ENCODE data around the gene CSNK1G2. TPM values are rescaled to one million over a fixed set of nuclear protein-coding genes. Genes with fewer than 3 reads are reported as not detected.
A peak's percentile ranks its signal among the peaks of the same experiment; 100 is the strongest.

The CSNK1G2 gene
- total RNA-seq, 1 donor from 2014 or later, result 58.4 TPM

GRCh38 chr19:2016041-2016807 is 75.3 kb downstream of the CSNK1G2 start:
- TF ChIP-seq CTCF (IDR thresholded peaks at IDR 0.05; ENCODE audit: insufficient read depth, low read length, severe bottlenecking), result no peak
- H3K36me3 ChIP-seq (ENCODE audit: control insufficient read depth, insufficient read depth, low read length), result peaks cover 4% of the 10 kb centered on the region
- peak overlapping the region; percentile 36 for H3K4me3 ChIP-seq (ENCODE audit: low read depth, low read length)
- DNase-seq (ENCODE audit: low read depth) (peak; percentile 57), FAIRE-seq (no peak)
- no peaks in the 10 kb centered on the region for H3K27me3 ChIP-seq (ENCODE audit: control insufficient read depth, insufficient read depth, low read length)

- FAIRE-seq (no peak), DNase-seq (ENCODE audit: low read depth) (no peak)
- Histone ChIP-seq H3K4me3 (ENCODE audit: low read depth, low read length) (no peak overlapping the region), H3K36me3 (ENCODE audit: control insufficient read depth, insufficient read depth, low read length) (no peaks in the 10 kb centered on the region), H3K27me3 (ENCODE audit: control insufficient read depth, insufficient read depth, low read length) (no peaks in the 10 kb centered on the region)
- no peak for TF ChIP-seq CTCF (IDR thresholded peaks at IDR 0.05; ENCODE audit: insufficient read depth, low read length, severe bottlenecking)
Observed at GRCh38 chr19:2018752-2019151, 77.8 kb downstream of the CSNK1G2 start.

GRCh38 chr19:2021453-2022140 is 80.6 kb downstream of the CSNK1G2 start:
- DNase-seq (ENCODE audit: low read depth), result no peak
- Histone ChIP-seq H3K36me3 (ENCODE audit: control insufficient read depth, insufficient read depth, low read length) (no peaks in the 10 kb centered on the region), H3K4me3 (ENCODE audit: low read depth, low read length) (no peak overlapping the region), H3K27me3 (ENCODE audit: control insufficient read depth, insufficient read depth, low read length) (no peaks in the 10 kb centered on the region)
- no peak for FAIRE-seq
- no peak for TF ChIP-seq CTCF (IDR thresholded peaks at IDR 0.05; ENCODE audit: insufficient read depth, low read length, severe bottlenecking)

- no peaks in the 10 kb centered on the region for H3K36me3 ChIP-seq (ENCODE audit: control insufficient read depth, insufficient read depth, low read length)
- no peaks in the 10 kb centered on the region for H3K27me3 ChIP-seq (ENCODE audit: control insufficient read depth, insufficient read depth, low read length)
- DNase-seq (ENCODE audit: low read depth), result no peak
- no peak for FAIRE-seq
- no peak for TF ChIP-seq CTCF (IDR thresholded peaks at IDR 0.05; ENCODE audit: insufficient read depth, low read length, severe bottlenecking)
- H3K4me3 ChIP-seq (ENCODE audit: low read depth, low read length), result no peak overlapping the region
Observed at GRCh38 chr19:2022289-2022688, 81.3 kb downstream of the CSNK1G2 start.

GRCh38 chr19:2026770-2027169 is 85.8 kb downstream of the CSNK1G2 start:
- H3K36me3 ChIP-seq (ENCODE audit: control insufficient read depth, insufficient read depth, low read length), result no peaks in the 10 kb centered on the region
- no peak for TF ChIP-seq CTCF (IDR thresholded peaks at IDR 0.05; ENCODE audit: insufficient read depth, low read length, severe bottlenecking)
- no peaks in the 10 kb centered on the region for H3K27me3 ChIP-seq (ENCODE audit: control insufficient read depth, insufficient read depth, low read length)
- no peak for FAIRE-seq
- DNase-seq (ENCODE audit: low read depth), result no peak
- no peak overlapping the region for H3K4me3 ChIP-seq (ENCODE audit: low read depth, low read length)

All from bronchial epithelial cell (primary cell).